Adrenal gland (tissue), 12 donors: ENCODE data around the gene TTI1. TPM values are rescaled to one million over a fixed set of nuclear protein-coding genes. Genes with fewer than 3 reads are reported as not detected.

ENCODE experiments used
- DNase-seq, 7 donors: peaks; one replicate each; pipeline ENCODE4 v3.0.0-alpha.2; 2019 to 2020
- H3K27ac ChIP-seq, 5 donors: fragments of 200-600 bp; sonication (generic) in 4 of 5; 1 replicate in 3 of 5; 2 replicates in 2 of 5; pipeline versions ENCODE4 v1.5.1 to v1.8.0; 2016 to 2020; ENCODE audit warnings: mild to moderate bottlenecking in 1 of 5
- H3K27me3 ChIP-seq: fragments of 200-600 bp; 2 replicates; pipeline ENCODE4 v1.8.0; 2021
- H3K36me3 ChIP-seq, 2 donors: fragments of 200-600 bp; replicated peaks in 1 of 2; 1 replicate in 1 of 2; 2 replicates in 1 of 2; pipeline versions ENCODE4 v1.5.1 to v1.8.0; 2018 to 2022
- H3K4me1 ChIP-seq, 2 donors: fragments of 200-600 bp; replicated peaks in 1 of 2; 1 replicate in 1 of 2; 2 replicates in 1 of 2; pipeline versions ENCODE4 v1.5.1 to v1.8.0; 2018 to 2021
- H3K4me3 ChIP-seq, 4 donors: fragments of 200-600 bp; sonication (generic) in 3 of 4; one replicate each; pipeline ENCODE4 v1.5.1; 2016 to 2018
- H3K9me3 ChIP-seq, 3 donors: fragments of 200-600 bp; sonication (generic) in 1 of 3; replicated peaks in 1 of 3; 1 replicate in 2 of 3; 2 replicates in 1 of 3; pipeline versions ENCODE4 v1.5.1 to v1.8.0; 2016 to 2021
- CTCF ChIP-seq, 6 experiments: fragments of 450-650 bp in 4 of 6; fragments of 200-600 bp in 2 of 6; sonication (generic) in 1 of 6; IDR thresholded peaks; 1 replicate in 5 of 6; 2 replicates in 1 of 6; pipeline versions ENCODE4 v1.5.1 to v1.8.0; 2016 to 2021; ENCODE audit warnings: antibody characterized with exemption in 6 of 6, mild to moderate bottlenecking in 2 of 6, moderate library complexity in 1 of 6
- POLR2A ChIP-seq, 2 donors: fragments of 450-650 bp; IDR thresholded peaks; one replicate each; pipeline ENCODE4 v1.6.1; 2017; ENCODE audit warnings: antibody characterized with exemption in 2 of 2, mild to moderate bottlenecking in 2 of 2, moderate library complexity in 1 of 2
- WGBS, 4 donors: extraction: QIAGEN DNeasy Blood & Tissue Kit in 2 of 4; methylation state at CpG; one replicate each; pipeline versions ENCODE4 v1.1.5 to v1.1.7; 2013 to 2017; 5-methylcytosine and 5-hydroxymethylcytosine counted together
- intact Hi-C, 2 donors: fragments of 100-400 bp; cut with DNase I; formaldehyde crosslinking; loops; one replicate each; pipeline versions ENCODE4 v1.14.1 to v1.15.0; 2022 to 2023
- polyA plus RNA-seq, 3 donors: library from polyadenylated mRNA; stranded (reverse); fragments of 200-250 nt in 2 of 3; fragments of 350-450 nt in 1 of 3; fragmentation: Illumina TruSeq in 1 of 3; extraction: RNeasy Lipid Tissue Mini Kit (QIAGEN cat#74804) in 1 of 3; gene quantifications; one replicate each; pipeline ENCODE4 v1.2.3, GENCODE V29; 2013 to 2014
- total RNA-seq, 9 donors: library from RNA; depleted of rRNA in 4 of 9; stranded (reverse); fragments of >200 nt in 4 of 9; fragments of 120-200 nt in 1 of 9; fragmentation: NEBNext Ultra II Directional in 1 of 9; extraction: Animal tissue kit (Norgen Biotek cat#: 25700) in 1 of 9; gene quantifications; one replicate each; pipeline versions ENCODE4 v1.1.0 to v1.2.4, GENCODE V29; 2013 to 2023
- donor health status: healthy with polysubstance abuse.
- donor health status: Bipolar disorder and iron deficiency.
- donor health status: DM: yes; HTN: yes; CAD: no.
- donor health status: DM: no; HTN: no; CAD: no.
- donor health status: DM: no; HTN: no; CAD: no.
- donor health status: DM: yes; HTN: yes; CAD: no.

The TTI1 gene
- total and polyA plus RNA-seq, 12 donors: 12.5 to 28.7 (median 20.0) TPM

GRCh38 chr20:38065764-38066375, 32.6 kb upstream of the TTI1 start:
- Histone ChIP-seq H3K9me3 (no peaks in the 10 kb centered on the region), H3K4me1 (peaks cover 0 to 12% of the 10 kb centered on the region in 2 donors), H3K27ac (no peak overlapping the region), H3K4me3 (no peak overlapping the region), H3K27me3 (no peaks in the 10 kb centered on the region), H3K36me3 (peaks cover 0 to 46% of the 10 kb centered on the region in 2 donors)
- no peak for DNase-seq
- intact Hi-C loops: no loop called here
- TF ChIP-seq CTCF (IDR thresholded peaks at IDR 0.05) (no peak), POLR2A (IDR thresholded peaks at IDR 0.05) (no peak)
- WGBS, 4 donors: 82 to 91% (median 87%) methylated on average over 10 of the region's 10 CpGs

DNA sequence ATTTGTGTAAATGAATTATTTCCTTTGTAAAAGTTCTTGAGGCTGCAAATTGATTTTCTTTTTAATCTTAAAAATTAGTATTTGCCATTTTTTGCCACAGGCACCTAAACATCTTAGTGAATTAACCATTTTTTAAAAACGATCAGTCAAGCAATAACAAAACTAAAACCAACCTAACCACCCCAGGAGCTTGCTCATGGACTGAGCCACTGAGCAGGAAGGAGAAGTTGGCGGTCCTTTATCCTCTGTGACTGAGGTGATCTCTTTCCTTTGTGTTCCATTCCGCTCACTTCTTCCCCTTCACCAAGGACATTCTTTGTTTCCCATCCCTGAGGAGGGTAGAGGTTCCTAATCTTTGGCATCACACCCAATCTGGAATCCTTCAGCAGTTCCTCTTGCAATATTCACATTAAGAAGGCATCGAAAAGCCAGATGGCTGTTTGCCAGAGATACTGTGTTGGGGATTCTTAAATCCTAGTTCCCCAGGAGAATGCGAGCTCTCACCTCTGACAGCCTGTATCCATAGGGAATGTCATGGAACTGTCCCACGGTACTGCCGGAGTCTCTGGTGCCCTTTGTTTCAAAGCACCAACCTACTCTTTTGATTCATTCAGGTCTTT, 30.8 kb upstream of the TTI1 start:
- DNase-seq: no peak
- intact Hi-C loops: loop anchor here (5.0 kb wide), 3 partner anchors 103 to 158 kb away; partner anchors contain the start of gene TGM2 (in 1 of the 2)
- Histone ChIP-seq H3K27me3 (no peaks in the 10 kb centered on the region), H3K27ac (no peak overlapping the region), H3K36me3 (peaks cover 0 to 49% of the 10 kb centered on the region in 2 donors), H3K4me1 (peaks cover 0 to 12% of the 10 kb centered on the region in 2 donors), H3K9me3 (no peaks in the 10 kb centered on the region), H3K4me3 (no peak overlapping the region)
- 86 to 92% (median 90%) methylated on average over 7 of the region's 7 CpGs for WGBS, 4 donors
- TF ChIP-seq POLR2A (IDR thresholded peaks at IDR 0.05): no peak
- no peak for TF ChIP-seq CTCF (IDR thresholded peaks at IDR 0.05)

DNA sequence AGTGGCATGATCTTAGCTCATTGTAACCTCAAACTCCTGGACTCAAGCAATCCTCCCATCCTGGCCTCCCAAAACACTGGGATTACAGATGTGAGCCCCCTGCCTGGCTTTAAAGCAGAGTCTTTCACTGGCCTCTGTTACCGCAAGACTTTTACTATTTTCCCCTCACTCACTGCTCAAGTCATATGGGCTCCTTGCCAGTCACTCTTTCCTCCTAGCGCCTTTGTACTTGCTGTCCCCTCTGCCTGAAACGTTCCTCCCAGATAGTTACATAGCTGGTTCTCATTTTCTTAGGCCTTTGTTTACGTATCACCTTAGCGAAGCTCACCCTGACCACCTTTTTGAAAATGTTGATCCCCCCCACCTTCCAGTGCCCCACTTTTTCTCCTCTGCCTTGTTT, 29.6 kb upstream of the TTI1 start:
- WGBS, 4 donors: 86 to 94% (median 89%) methylated on average over 5 of the region's 5 CpGs
- Histone ChIP-seq H3K4me1 (peaks cover 0 to 12% of the 10 kb centered on the region in 2 donors), H3K27ac (no peak overlapping the region), H3K9me3 (no peaks in the 10 kb centered on the region), H3K36me3 (peaks cover 0 to 53% of the 10 kb centered on the region in 2 donors), H3K27me3 (no peaks in the 10 kb centered on the region), H3K4me3 (no peak overlapping the region)
- intact Hi-C loops: loop anchor here (5.0 kb wide), 3 partner anchors 104 to 159 kb away; partner anchors contain the start of gene TGM2 (in 1 of the 2)
- DNase-seq: no peak
- no peak for TF ChIP-seq CTCF (IDR thresholded peaks at IDR 0.05)

- intact Hi-C loops: loop anchor here (5.0 kb wide), 3 partner anchors 106 to 161 kb away; partner anchors contain the start of gene TGM2 (in 1 of the 2)
- WGBS, 4 donors: 76 to 89% (median 82%) methylated on average over 4 of the region's 4 CpGs
- no peaks in the 10 kb centered on the region for H3K9me3 ChIP-seq
Measured at GRCh38 chr20:38061109-38061508, 27.9 kb upstream of the TTI1 start.

More at GRCh38 chr20:38061109-38061508, 27.9 kb upstream of the TTI1 start:
- Histone ChIP-seq H3K27ac (no peak overlapping the region), H3K4me3 (no peak overlapping the region), H3K36me3 (peaks cover 0 to 47% of the 10 kb centered on the region in 2 donors), H3K4me1 (peaks cover 0 to 8% of the 10 kb centered on the region in 2 donors), H3K27me3 (no peaks in the 10 kb centered on the region)
- DNase-seq: no peak
- TF ChIP-seq CTCF (IDR thresholded peaks at IDR 0.05): no peak
- TF ChIP-seq POLR2A (IDR thresholded peaks at IDR 0.05): no peak
